Anterior cingulate cortex (tissue), 58 donors: ENCODE measurements around the gene TPSG1.

Source experiments
- DNase-seq, 58 donors: peaks; one replicate each; lab custom pipeline; 2025; lab: John Stamatoyannopoulos, UW

The TPSG1 gene

GRCh38 chr16:1181404-1182315 is 43.4 kb downstream of the TPSG1 start:
- no peak for DNase-seq

- DNase-seq: no peak
Measured at GRCh38 chr16:1180549-1181403, 44.3 kb downstream of the TPSG1 start.

GRCh38 chr16:1178295-1178910 is 46.7 kb downstream of the TPSG1 start:
- no peak for DNase-seq

GRCh38 chr16:1177750-1178149 is 47.3 kb downstream of the TPSG1 start:
- no peak for DNase-seq

GRCh38 chr16:1177053-1177452 is 48.0 kb downstream of the TPSG1 start:
- DNase-seq: no peak

- no peak for DNase-seq
Measured at GRCh38 chr16:1176280-1176897, 48.7 kb downstream of the TPSG1 start.

GRCh38 chr16:1175566-1176279 is 49.3 kb downstream of the TPSG1 start:
- DNase-seq: no peak

GRCh38 chr16:1174477-1175357 is 50.4 kb downstream of the TPSG1 start:
- DNase-seq: no peak

GRCh38 chr16:1173788-1174451 is 51.1 kb downstream of the TPSG1 start:
- DNase-seq: no peak

GRCh38 chr16:1172651-1173050 is 52.4 kb downstream of the TPSG1 start:
- DNase-seq: no peak

- no peak for DNase-seq
Measured at GRCh38 chr16:1171854-1172428, 53.1 kb downstream of the TPSG1 start.
